HG03342 (cell line): ENCODE data around the gene PHC2.

Experiments
- ATAC-seq: cut with Tn5 transposase; IDR thresholded peaks from one replicate; pipeline ENCODE4 v1.9.1; 2021; ENCODE audit warnings: mild to moderate bottlenecking, moderate library complexity; ENCODE audit not compliant: unreplicated experiment

The PHC2 gene

GRCh38 chr1:33426916-33427315 is 4.0 kb downstream of the PHC2 start:
- no peak for ATAC-seq

GRCh38 chr1:33425900-33426299 is 5.0 kb downstream of the PHC2 start:
- ATAC-seq, result no peak

- ATAC-seq, result no peak
Observed at GRCh38 chr1:33424610-33425009, 6.3 kb downstream of the PHC2 start.

- ATAC-seq, result no peak
Observed at GRCh38 chr1:33424205-33424604, 6.7 kb downstream of the PHC2 start.

GRCh38 chr1:33420870-33421775 is 9.8 kb downstream of the PHC2 start:
- no peak for ATAC-seq

GRCh38 chr1:33418811-33419210 is 12.1 kb downstream of the PHC2 start:
- no peak for ATAC-seq

GRCh38 chr1:33414879-33415278 is 16.0 kb downstream of the PHC2 start:
- ATAC-seq, result no peak

GRCh38 chr1:33410091-33410701 is 20.7 kb downstream of the PHC2 start:
- no peak for ATAC-seq

- no peak for ATAC-seq
Observed at GRCh38 chr1:33408093-33408436, 22.8 kb downstream of the PHC2 start.

GRCh38 chr1:33407352-33408092 is 23.4 kb downstream of the PHC2 start:
- ATAC-seq, result no peak

- ATAC-seq, result no peak
Observed at GRCh38 chr1:33402206-33402605, 28.7 kb downstream of the PHC2 start.

GRCh38 chr1:33401471-33401870 is 29.4 kb downstream of the PHC2 start:
- no peak for ATAC-seq

- no peak for ATAC-seq
Observed at GRCh38 chr1:33400153-33400911, 30.6 kb downstream of the PHC2 start.

GRCh38 chr1:33399375-33399774 is 31.5 kb downstream of the PHC2 start:
- no peak for ATAC-seq

- ATAC-seq, result no peak
Observed at GRCh38 chr1:33397994-33398393, 32.9 kb downstream of the PHC2 start.

- no peak for ATAC-seq
Observed at GRCh38 chr1:33397125-33397506, 33.8 kb downstream of the PHC2 start.

GRCh38 chr1:33396188-33397124 is 34.4 kb downstream of the PHC2 start:
- ATAC-seq, result no peak

- ATAC-seq, result no peak
Observed at GRCh38 chr1:33394770-33395169, 36.1 kb downstream of the PHC2 start.

GRCh38 chr1:33393991-33394390 is 36.9 kb downstream of the PHC2 start:
- no peak for ATAC-seq

GRCh38 chr1:33393524-33393923 is 37.4 kb downstream of the PHC2 start:
- no peak for ATAC-seq
